Activated CD4-positive, alpha-beta T cell treated with anti-CD3 and anti-CD28 coated beads for 36 hours (primary cell): ENCODE measurements around the gene NAB1. TPM values are rescaled to one million over a fixed set of nuclear protein-coding genes. Genes with fewer than 3 reads are reported as not detected.
"Not testable (repeated sequence)": the region's sequence is repeated elsewhere in the genome, so short reads cannot be mapped to it uniquely, and the experiment has no call there.

ENCODE experiments used
- ATAC-seq: fragments of 200-7000 bp; cut with Tn5 transposase; one replicate; pipeline ENCODE4 v1.10.0; 2021; ENCODE audit warnings: mild to moderate bottlenecking, moderate library complexity
- CTCF ChIA-PET: fragments of 350-600 bp; sonication (Branson Sonifier 250); formaldehyde crosslinking; loops from one replicate; lab custom pipeline; 2021; ENCODE audit warnings: antibody characterized with exemption; lab: Charles Lee
- POLR2A ChIA-PET: fragments of 350-600 bp; sonication (Branson Sonifier 250); formaldehyde crosslinking; loops from one replicate; lab custom pipeline; 2021; ENCODE audit warnings: antibody characterized with exemption, inconsistent platforms; lab: Charles Lee
- DNase-seq: peaks from one replicate; pipeline ENCODE4 v3.0.0-alpha.2; 2020
- H3K27ac Mint-ChIP-seq: one replicate; pipeline ENCODE4 v1.8.0; 2021; ENCODE audit warnings: mixed read lengths
- H3K27me3 Mint-ChIP-seq: one replicate; pipeline ENCODE4 v1.8.0; 2021; ENCODE audit warnings: mixed read lengths
- H3K36me3 Mint-ChIP-seq: one replicate; pipeline ENCODE4 v1.8.0; 2021; ENCODE audit warnings: low read depth, mixed read lengths
- H3K4me1 Mint-ChIP-seq: one replicate; pipeline ENCODE4 v1.8.0; 2021; ENCODE audit warnings: mixed read lengths
- H3K4me3 Mint-ChIP-seq: one replicate; pipeline ENCODE4 v1.8.0; 2021; ENCODE audit warnings: mild to moderate bottlenecking, moderate library complexity, mixed read lengths
- H3K9me3 Mint-ChIP-seq: one replicate; pipeline ENCODE4 v1.8.0; 2021; ENCODE audit warnings: low read depth, mixed read lengths
- intact Hi-C, 2 experiments: fragments of 100-400 bp; cut with DNase I in 1 of 2; cut with micrococcal nuclease in 1 of 2; formaldehyde crosslinking; loops; one replicate each; pipeline versions ENCODE4 v1.14.2 to v1.15.1; 2022 to 2024; cut with DNase I, micrococcal nuclease
- total RNA-seq, 2 experiments: library from RNA; stranded (reverse); gene quantifications; one replicate each; pipeline ENCODE4 v1.2.3, GENCODE V29; 2021

The NAB1 gene
- total RNA-seq = 10 to 100 TPM; 41.4 to 43.6 TPM

DNA sequence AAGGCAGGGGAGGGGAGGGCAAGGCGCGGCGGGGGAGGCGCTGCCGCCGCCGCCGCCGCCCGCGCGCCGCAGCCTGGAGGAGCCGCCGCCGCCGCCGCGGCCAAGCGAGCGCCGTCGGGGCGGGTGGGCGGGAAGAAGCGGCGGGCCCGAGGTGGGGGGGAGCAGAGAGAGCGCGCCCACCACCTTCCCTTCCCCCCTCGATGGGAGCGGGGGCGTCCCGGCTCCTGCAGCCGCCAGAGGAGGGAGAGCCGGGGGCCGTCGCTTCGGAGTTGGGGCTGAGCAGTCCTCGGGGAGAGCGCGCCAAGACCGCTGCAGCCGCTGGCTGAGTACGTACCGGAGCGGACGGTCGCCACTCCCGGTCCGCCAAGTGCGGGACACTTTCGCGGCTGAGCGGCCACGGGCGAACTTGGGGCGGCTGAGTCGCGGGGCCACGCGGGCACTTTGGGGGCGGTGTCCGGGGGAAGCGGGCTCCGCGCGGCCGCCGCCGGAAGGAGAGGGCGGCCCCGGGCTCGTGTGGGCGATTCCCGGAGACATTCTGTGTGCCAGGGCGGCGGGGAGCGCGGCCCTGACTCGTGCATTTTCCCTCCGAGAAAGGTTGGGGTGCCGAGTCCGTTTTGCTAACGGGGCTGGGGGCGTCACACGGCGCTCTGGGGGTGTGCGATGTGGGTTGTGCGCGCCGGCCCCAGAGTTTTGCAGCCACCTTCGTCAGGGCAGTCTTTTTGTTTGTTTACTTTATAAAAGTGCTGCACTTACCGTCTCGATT lies at the start of gene NAB1:
NAB1 (plus strand) TSS at position 49 of the 763 bp plus-strand sequence. CDS start 10,094 bp downstream, outside the sequence.
- ChIA-PET CTCF (interaction anchor here (1.0 to 4.4 kb wide), 2 partner anchors 30 kb away, joined by 3 to 35 read pairs; no protein-coding TSS in a partner anchor), POLR2A (interaction anchor here (0.7 to 0.9 kb wide), 2 partner anchors 30 to 208 kb away, joined by 5 to 6 read pairs; no protein-coding TSS in a partner anchor)
- intact Hi-C loops = loop anchor here (1.0 to 10.0 kb wide), 10 partner anchors 73 to 984 kb away; partner anchors contain the start of genes ASNSD1 (in 1 of the 2), GLS (in 1 of the 2), MFSD6 (in 1 of the 2) and NEMP2 (in 1 of the 2)
- Mint-ChIP-seq H3K4me3 (peak within 1 kb of the TSS; percentile 85), H3K27me3 (no peaks in the 10 kb centered on the region), H3K9me3 (no peaks in the 10 kb centered on the region), H3K36me3 (peaks cover 4% of the 10 kb centered on the region), H3K4me1 (peaks cover 43% of the 10 kb centered on the region), H3K27ac (peak within 1 kb of the TSS; percentile 95)
- ATAC-seq = peak; percentile 58
- DNase-seq = peak; percentile 73

- peaks cover 17% of the 10 kb centered on the region for H3K4me1 Mint-ChIP-seq
- DNase-seq = no peak
- CTCF ChIA-PET = interaction anchor here (0.8 to 1.0 kb wide), 2 partner anchors 26 to 31 kb away, joined by 3 to 4 read pairs; no protein-coding TSS in a partner anchor
- no peaks in the 10 kb centered on the region for H3K36me3 Mint-ChIP-seq
- H3K27ac Mint-ChIP-seq = no peak overlapping the region
- POLR2A ChIA-PET = no interaction called here
- H3K27me3 Mint-ChIP-seq = no peaks in the 10 kb centered on the region
- ATAC-seq = no peak
- H3K9me3 Mint-ChIP-seq = no peaks in the 10 kb centered on the region
- intact Hi-C loops = no loop called here
- H3K4me3 Mint-ChIP-seq = no peak overlapping the region
Measured at GRCh38 chr2:190599546-190600220, 49.2 kb upstream of the NAB1 start.

DNA sequence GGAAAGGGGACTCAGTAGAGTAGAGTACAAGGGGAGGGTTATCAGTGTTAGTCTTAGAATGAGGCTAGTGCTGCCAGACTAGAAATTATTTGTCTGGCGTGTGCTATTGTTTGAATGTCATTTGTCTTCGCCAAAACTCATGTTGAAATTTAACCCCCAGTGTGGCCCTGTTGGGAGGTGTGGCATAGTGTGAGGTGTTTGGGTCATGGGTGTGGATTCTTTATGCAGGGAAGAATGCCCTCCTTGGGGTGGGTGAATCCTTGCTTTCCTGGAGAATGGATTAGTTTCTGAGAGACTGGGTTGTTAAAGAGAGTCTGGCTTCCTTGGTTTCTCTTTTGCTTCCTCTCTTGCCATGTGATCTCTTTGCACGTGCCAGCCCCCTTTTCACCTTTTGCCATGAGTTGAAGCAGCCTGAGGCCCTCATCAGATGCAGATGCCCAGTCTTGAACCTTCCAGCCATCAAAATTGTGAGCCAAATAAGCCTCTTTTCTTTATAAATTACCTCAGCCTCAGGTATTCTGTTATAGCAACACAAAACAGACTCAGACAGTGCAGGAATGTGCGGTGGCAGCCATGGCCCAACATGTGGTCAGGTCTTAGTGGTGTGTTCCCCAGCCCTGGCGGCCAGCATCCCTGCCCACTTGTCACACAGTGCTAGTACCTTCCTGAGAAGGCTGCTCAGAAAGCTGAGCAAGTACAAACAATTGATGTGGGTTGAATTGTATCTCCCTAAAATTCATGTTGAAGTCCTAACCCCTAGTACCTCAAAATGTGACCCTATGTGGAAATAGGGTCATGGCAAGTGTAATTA lies 48.4 kb upstream of the NAB1 start:
- ATAC-seq (no peak), DNase-seq (no peak)
- CTCF ChIA-PET = no interaction called here
- Mint-ChIP-seq H3K4me3 (no peak overlapping the region), H3K27me3 (no peaks in the 10 kb centered on the region), H3K9me3 (no peaks in the 10 kb centered on the region), H3K27ac (peak overlapping the region; percentile 8), H3K4me1 (peaks cover 17% of the 10 kb centered on the region), H3K36me3 (no peaks in the 10 kb centered on the region)
- intact Hi-C loops = no loop called here
- POLR2A ChIA-PET = no interaction called here

DNA sequence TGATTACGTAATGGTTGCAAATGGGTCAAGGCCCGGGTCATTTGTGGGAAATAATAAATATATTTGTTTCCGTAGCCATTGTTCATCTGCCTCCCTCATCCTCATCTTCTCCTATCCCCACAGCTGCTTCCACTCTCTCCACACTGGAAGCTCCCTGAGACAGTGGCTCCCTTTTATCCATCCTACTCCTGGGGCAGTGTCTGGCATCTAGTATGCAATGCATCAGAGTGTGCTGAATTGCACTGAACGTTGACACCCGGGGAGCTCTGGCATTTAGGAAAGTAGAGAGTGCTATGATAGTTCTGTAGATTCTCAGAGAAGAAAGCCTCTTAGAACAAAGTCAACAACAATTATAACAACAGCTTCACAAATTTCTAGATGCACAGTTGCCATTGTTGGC lies 45.5 kb upstream of the NAB1 start:
- no peak overlapping the region for H3K4me3 Mint-ChIP-seq
- POLR2A ChIA-PET = no interaction called here

GRCh38 chr2:190607014-190607597 lies 41.8 kb upstream of the NAB1 start:
- Mint-ChIP-seq H3K9me3 (peaks cover 5% of the 10 kb centered on the region), H3K4me3 (no peak overlapping the region)

More for the DNA sequence above, 45.5 kb upstream of the NAB1 start:
- DNase-seq (no peak), ATAC-seq (no peak)
- intact Hi-C loops = no loop called here
- CTCF ChIA-PET = interaction anchor here (0.6 to 1.1 kb wide), 3 partner anchors 9 to 289 kb away, joined by 3 to 4 read pairs (median 3); no protein-coding TSS in a partner anchor
- Mint-ChIP-seq H3K36me3 (no peaks in the 10 kb centered on the region), H3K27me3 (no peaks in the 10 kb centered on the region), H3K4me1 (peaks cover 17% of the 10 kb centered on the region), H3K27ac (no peak overlapping the region), H3K9me3 (no peaks in the 10 kb centered on the region)

DNA sequence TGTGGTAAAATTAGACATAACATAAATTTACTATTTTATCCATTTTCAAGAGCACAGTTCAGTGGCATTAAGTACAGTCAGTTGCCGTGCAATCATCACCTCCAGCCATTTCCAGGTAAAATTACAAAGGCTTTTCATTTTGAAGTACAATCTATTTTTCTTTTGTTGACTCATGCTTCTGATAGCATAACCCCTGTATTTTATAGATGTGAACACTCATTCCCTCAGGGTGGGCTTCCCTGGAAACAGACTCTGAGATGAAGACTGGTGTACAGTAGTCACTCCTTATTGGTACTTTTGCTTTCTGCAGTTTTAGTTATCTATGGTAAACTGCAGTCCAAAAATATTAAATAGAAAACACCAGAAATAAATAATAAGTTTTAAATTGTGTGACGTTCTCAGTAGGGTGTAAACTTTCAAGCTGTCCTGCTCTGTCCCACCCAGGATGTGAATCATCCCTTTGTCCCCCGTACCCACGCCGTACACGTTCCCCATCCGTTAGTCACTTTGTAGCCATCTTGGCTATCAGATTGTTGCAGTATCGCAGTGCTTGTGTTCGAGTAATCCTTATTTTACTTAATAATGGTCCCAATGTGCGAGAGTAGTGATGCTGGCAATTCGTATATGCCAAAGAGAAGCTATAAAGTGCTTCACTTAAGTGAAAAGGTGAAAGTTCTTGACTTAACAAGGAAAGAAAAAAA lies 41.1 kb upstream of the NAB1 start:
- Mint-ChIP-seq H3K4me1 (no peaks in the 10 kb centered on the region), H3K4me3 (no peak overlapping the region), H3K36me3 (no peaks in the 10 kb centered on the region), H3K9me3 (peaks cover 5% of the 10 kb centered on the region), H3K27ac (no peak overlapping the region), H3K27me3 (no peaks in the 10 kb centered on the region)
- ATAC-seq (no peak), DNase-seq (no peak)
- intact Hi-C loops = no loop called here
- CTCF ChIA-PET = no interaction called here
- POLR2A ChIA-PET = no interaction called here

More at GRCh38 chr2:190607014-190607597, 41.8 kb upstream of the NAB1 start:
- ChIA-PET CTCF (interaction anchor here (1.6 kb wide), 1 partner anchor 26 kb away, joined by 3 read pairs; no protein-coding TSS in a partner anchor), POLR2A (no interaction called here)
- Mint-ChIP-seq H3K27ac (no peak overlapping the region), H3K36me3 (no peaks in the 10 kb centered on the region), H3K4me1 (no peaks in the 10 kb centered on the region), H3K27me3 (no peaks in the 10 kb centered on the region)
- no peak for DNase-seq
- intact Hi-C loops = no loop called here
- ATAC-seq = no peak

GRCh38 chr2:190608863-190609262 lies 40.0 kb upstream of the NAB1 start:
- H3K4me1 Mint-ChIP-seq, DNase-seq, POLR2A ChIA-PET, H3K4me3 Mint-ChIP-seq, H3K9me3 Mint-ChIP-seq, ATAC-seq, H3K36me3 Mint-ChIP-seq, intact Hi-C loops, H3K27me3 Mint-ChIP-seq, H3K27ac Mint-ChIP-seq: not testable (repeated sequence)
- CTCF ChIA-PET = interaction anchor here (0.6 to 0.7 kb wide), 2 partner anchors 12 to 157 kb away, joined by 3 read pairs; no protein-coding TSS in a partner anchor

DNA sequence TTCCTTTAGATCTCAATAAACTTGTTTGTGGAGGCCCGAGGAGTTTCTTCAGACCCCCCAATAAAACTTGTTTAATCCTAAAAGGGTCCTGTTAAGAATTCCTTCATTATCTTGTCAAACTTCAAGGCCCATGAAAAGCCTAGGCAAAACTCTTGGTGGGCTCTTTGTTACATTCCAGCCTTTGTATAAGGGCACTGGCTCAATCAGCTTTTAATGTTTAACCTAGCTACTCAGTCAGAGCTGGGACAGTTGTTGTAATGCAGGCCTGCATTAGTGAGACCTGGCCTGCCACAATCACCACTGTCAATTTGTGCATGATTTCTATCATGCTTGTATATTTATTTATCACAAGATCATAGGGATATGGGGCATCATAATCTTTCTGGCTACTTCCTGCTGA lies 39.5 kb upstream of the NAB1 start:
- ATAC-seq, H3K4me1 Mint-ChIP-seq, POLR2A ChIA-PET, H3K27me3 Mint-ChIP-seq, H3K36me3 Mint-ChIP-seq, DNase-seq, intact Hi-C loops, H3K4me3 Mint-ChIP-seq, H3K9me3 Mint-ChIP-seq, H3K27ac Mint-ChIP-seq: not testable (repeated sequence)
- CTCF ChIA-PET = interaction anchor here (0.7 kb wide), 2 partner anchors 22 to 157 kb away, joined by 3 read pairs; no protein-coding TSS in a partner anchor

GRCh38 chr2:190610528-190610927 lies 38.4 kb upstream of the NAB1 start:
- CTCF ChIA-PET, H3K4me1 Mint-ChIP-seq, H3K27ac Mint-ChIP-seq, H3K36me3 Mint-ChIP-seq, intact Hi-C loops, H3K4me3 Mint-ChIP-seq, POLR2A ChIA-PET, H3K9me3 Mint-ChIP-seq, DNase-seq, H3K27me3 Mint-ChIP-seq, ATAC-seq: not testable (repeated sequence)

- H3K9me3 Mint-ChIP-seq = peaks cover 10% of the 10 kb centered on the region
- no peaks in the 10 kb centered on the region for H3K4me1 Mint-ChIP-seq
- peaks cover 1% of the 10 kb centered on the region for H3K36me3 Mint-ChIP-seq
- ChIA-PET CTCF (interaction anchor here (0.7 kb wide), 1 partner anchor 112 kb away, joined by 3 read pairs; no protein-coding TSS in a partner anchor), POLR2A (no interaction called here)
- no peaks in the 10 kb centered on the region for H3K27me3 Mint-ChIP-seq
- intact Hi-C loops = no loop called here
- no peak for ATAC-seq
- no peak for DNase-seq
- no peak overlapping the region for H3K4me3 Mint-ChIP-seq
- no peak overlapping the region for H3K27ac Mint-ChIP-seq
Measured at GRCh38 chr2:190615555-190616200, 33.2 kb upstream of the NAB1 start.
